HG02973 (cell line): ENCODE data around the gene MEX3A.
"Not testable (repeated sequence)": the region's sequence is repeated elsewhere in the genome, so short reads cannot be mapped to it uniquely, and the experiment has no call there.

ENCODE experiments used
- ATAC-seq: cut with Tn5 transposase; IDR thresholded peaks from one replicate; pipeline ENCODE4 v1.9.1; 2021; ENCODE audit warnings: moderate library complexity; ENCODE audit not compliant: unreplicated experiment

Gene MEX3A

GRCh38 chr1:156119503-156120209 lies 37.4 kb upstream of the MEX3A start:
- no peak for ATAC-seq

- ATAC-seq = no peak
Measured at GRCh38 chr1:156118177-156118868, 36.1 kb upstream of the MEX3A start.

- ATAC-seq = no peak
Measured at GRCh38 chr1:156117414-156118176, 35.3 kb upstream of the MEX3A start.

- ATAC-seq = not testable (repeated sequence)
Measured at GRCh38 chr1:156116731-156117130, 34.5 kb upstream of the MEX3A start.

GRCh38 chr1:156115514-156116374 lies 33.5 kb upstream of the MEX3A start:
- ATAC-seq = no peak

GRCh38 chr1:156114919-156115513 lies 32.8 kb upstream of the MEX3A start:
- ATAC-seq = no peak

GRCh38 chr1:156114101-156114918 lies 32.0 kb upstream of the MEX3A start, which contains the start of gene LMNA:
LMNA (plus strand) TSS chr1:156114711; CDS start chr1:156114919, 208 bp downstream.
- peak; percentile 63 for ATAC-seq

- ATAC-seq = no peak
Measured at GRCh38 chr1:156113282-156113950, 31.2 kb upstream of the MEX3A start.

GRCh38 chr1:156112276-156113137 lies 30.2 kb upstream of the MEX3A start:
- ATAC-seq = no peak

GRCh38 chr1:156111355-156111962 lies 29.2 kb upstream of the MEX3A start:
- ATAC-seq = no peak

- ATAC-seq = no peak
Measured at GRCh38 chr1:156110252-156110651, 28.0 kb upstream of the MEX3A start.

GRCh38 chr1:156108664-156109241 lies 26.5 kb upstream of the MEX3A start:
- no peak for ATAC-seq

- no peak for ATAC-seq
Measured at GRCh38 chr1:156108057-156108456, 25.8 kb upstream of the MEX3A start.

- no peak for ATAC-seq
Measured at GRCh38 chr1:156106624-156107488, 24.6 kb upstream of the MEX3A start.

- no peak for ATAC-seq
Measured at GRCh38 chr1:156104861-156105832, 22.9 kb upstream of the MEX3A start.
